ENCODE results near the gene HIGD1A. TPM values are rescaled to one million over a fixed set of nuclear protein-coding genes. Genes with fewer than 3 reads are reported as not detected.
A peak's percentile ranks its signal among the peaks of the same experiment; 100 is the strongest.

The HIGD1A gene
- 10 to 100 TPM; 14.6 to 34.9 (median 27.3) TPM for total RNA-seq
- polyA plus RNA-seq, result 10 to 100 TPM; 32.4 to 56.6 TPM

DNA sequence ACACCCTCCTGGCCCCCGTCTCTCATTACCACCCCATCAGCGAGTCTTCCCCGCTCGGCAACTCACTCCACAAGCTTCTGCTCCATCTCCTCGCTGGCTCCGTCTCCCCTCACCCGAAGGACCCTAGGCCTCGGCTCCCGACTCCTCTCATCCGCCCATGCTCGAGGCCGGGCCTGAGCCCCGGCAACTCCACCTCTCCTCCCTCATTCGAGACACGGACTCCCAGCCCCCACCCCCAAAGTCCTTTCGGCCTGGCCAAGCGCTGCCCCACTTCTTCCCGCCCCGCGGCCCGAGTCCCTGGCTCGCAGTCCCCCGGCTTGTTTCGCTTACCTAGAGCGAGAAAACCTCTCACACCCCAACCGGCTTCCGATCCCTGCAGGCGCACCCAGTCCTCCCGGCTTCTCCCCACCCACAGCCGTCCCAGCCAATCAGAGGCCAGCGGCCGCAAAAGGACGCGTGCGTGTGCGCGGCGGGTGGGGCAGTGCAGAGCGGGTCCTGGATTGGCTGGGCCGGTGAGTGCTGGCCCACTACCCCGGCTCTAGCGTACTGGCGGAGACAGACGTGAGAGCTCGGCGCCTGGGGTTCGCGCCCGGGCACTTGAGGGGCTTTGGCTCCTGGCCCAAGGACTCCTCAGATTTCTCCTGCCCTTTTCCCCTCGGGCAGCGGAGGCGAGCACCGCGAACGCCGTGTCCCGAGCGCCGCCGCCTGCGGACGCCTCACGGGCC, at the start of gene HIGD1A:
Gene HIGD1A, minus strand, starts transcription at position 385 of the 725 bp plus-strand sequence. CDS start 10,237 bp downstream, outside the sequence.
- Histone ChIP-seq H3K4me1 (peaks cover 10 to 34% (median 31%) of the 10 kb centered on the region in 3 donors), H3K36me3 (no peaks in the 10 kb centered on the region), H3K9me3 (no peaks in the 10 kb centered on the region), H3K4me3 (peak within 1 kb of the TSS; percentile 62 to 86 (median 78)), H3K27me3 (no peaks in the 10 kb centered on the region), H3K27ac (peak within 1 kb of the TSS; percentile 65 to 94 (median 86))
- TF ChIP-seq, protein P1, sequence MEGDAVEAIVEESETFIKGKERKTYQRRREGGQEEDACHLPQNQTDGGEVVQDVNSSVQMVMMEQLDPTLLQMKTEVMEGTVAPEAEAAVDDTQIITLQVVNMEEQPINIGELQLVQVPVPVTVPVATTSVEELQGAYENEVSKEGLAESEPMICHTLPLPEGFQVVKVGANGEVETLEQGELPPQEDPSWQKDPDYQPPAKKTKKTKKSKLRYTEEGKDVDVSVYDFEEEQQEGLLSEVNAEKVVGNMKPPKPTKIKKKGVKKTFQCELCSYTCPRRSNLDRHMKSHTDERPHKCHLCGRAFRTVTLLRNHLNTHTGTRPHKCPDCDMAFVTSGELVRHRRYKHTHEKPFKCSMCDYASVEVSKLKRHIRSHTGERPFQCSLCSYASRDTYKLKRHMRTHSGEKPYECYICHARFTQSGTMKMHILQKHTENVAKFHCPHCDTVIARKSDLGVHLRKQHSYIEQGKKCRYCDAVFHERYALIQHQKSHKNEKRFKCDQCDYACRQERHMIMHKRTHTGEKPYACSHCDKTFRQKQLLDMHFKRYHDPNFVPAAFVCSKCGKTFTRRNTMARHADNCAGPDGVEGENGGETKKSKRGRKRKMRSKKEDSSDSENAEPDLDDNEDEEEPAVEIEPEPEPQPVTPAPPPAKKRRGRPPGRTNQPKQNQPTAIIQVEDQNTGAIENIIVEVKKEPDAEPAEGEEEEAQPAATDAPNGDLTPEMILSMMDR (IDR thresholded peaks at IDR 0.05), result no peak
- ATAC-seq (peak; percentile 96 to 99 (median 98)), FAIRE-seq (peak; percentile 76), DNase-seq (peak; percentile 95 to 98 (median 96))
- 1% methylated on average over 63 of the region's 63 CpGs for WGBS, 2 donors
- intact Hi-C loops (cut with DNase I), result no loop called here

DNA sequence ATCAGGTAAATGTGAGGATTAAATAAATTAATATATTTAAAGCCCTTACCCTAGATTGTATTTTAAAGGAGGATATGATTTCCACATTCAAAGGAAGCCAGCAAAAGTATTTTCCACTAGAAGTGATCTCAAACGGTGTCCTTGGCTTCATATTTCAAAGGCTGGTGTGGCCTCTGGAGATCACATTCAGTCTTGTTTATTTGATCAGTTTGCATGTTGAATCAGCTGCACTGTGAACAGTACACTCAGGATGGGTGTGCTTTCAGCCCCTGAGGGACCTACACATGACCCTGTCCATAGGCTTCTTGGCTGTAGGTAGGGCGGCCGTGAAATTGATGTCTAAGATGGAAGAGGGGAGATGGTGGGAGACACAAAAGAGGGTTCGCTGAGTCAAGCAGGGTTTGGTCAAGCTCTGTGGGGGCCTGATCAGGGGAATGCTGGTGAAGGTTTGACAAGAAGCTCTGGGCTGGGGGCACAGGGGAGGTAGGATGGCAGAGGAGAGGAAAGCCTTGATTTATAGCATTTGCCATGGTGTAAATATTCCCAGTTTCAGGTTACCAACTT, 49.5 kb upstream of the HIGD1A start:
- DNase-seq (no peak), FAIRE-seq (no peak), ATAC-seq (peak in 3 of 4 donors; percentile 49 to 86 (median 83))
- no peaks in the 10 kb centered on the region for H3K4me1 ChIP-seq
- WGBS, 2 donors, result 71 to 79% methylated on average over 4 of the region's 4 CpGs
- no peak overlapping the region for H3K27ac ChIP-seq
- H3K4me3 ChIP-seq, result no peak overlapping the region
- TF ChIP-seq, protein P1 (IDR thresholded peaks at IDR 0.05), result no peak
- no peaks in the 10 kb centered on the region for H3K27me3 ChIP-seq
- H3K9me3 ChIP-seq, result no peaks in the 10 kb centered on the region
- intact Hi-C loops (cut with DNase I), result no loop called here
- H3K36me3 ChIP-seq, result no peaks in the 10 kb centered on the region

DNA sequence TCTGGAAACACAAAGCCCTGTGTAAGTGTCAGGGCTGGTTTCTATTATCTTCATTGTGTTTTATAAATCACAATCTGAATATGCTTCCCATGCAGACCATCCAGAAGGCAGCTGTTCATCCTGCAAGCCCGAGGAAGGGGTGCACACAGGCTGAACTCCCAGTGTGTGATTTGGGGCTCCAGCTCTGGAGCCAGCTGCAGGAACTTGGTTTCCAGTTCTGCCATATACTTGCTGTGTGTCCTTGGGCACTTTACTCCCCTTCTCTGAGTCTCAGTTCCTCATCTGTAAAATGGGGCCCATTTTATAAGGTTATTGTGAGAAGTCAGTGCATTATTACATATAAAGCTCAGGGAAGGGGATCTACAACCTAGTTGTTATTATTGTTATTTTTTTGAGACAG, 48.8 kb upstream of the HIGD1A start:
- FAIRE-seq, result no peak
- Histone ChIP-seq H3K27ac (no peak overlapping the region), H3K4me3 (no peak overlapping the region), H3K4me1 (no peaks in the 10 kb centered on the region), H3K9me3 (no peaks in the 10 kb centered on the region), H3K36me3 (no peaks in the 10 kb centered on the region), H3K27me3 (no peaks in the 10 kb centered on the region)
- no peak for ATAC-seq
- TF ChIP-seq, protein P1 (IDR thresholded peaks at IDR 0.05), result no peak
- 86 to 93% methylated on average over 1 of the region's 1 CpG for WGBS, 2 donors
- intact Hi-C loops (cut with DNase I), result no loop called here
- DNase-seq, result no peak

DNA sequence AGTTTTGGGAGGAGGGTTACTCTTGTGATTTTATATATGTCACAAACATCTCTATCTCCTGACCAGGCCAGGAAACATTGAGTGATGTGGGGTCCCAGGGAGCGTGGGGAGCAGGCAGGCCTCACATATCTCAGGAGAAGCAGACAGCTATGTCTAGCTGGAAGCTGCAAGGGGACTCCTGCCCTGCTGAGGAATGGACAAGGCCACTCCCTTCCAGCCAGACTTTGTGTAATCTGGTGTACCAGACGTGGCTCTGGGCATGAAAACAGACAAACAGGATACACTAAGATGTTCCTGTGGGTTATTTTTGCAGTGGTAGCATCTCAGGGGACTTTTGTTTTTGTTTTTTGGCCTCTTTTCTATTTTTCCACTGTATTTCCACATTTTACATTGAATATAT, 48.2 kb upstream of the HIGD1A start:
- intact Hi-C loops (cut with DNase I), result no loop called here
- FAIRE-seq (no peak), DNase-seq (no peak), ATAC-seq (peak in 2 of 4 donors; percentile 19 to 31)
- Histone ChIP-seq H3K4me3 (no peak overlapping the region), H3K27me3 (no peaks in the 10 kb centered on the region), H3K36me3 (no peaks in the 10 kb centered on the region), H3K4me1 (no peaks in the 10 kb centered on the region), H3K27ac (no peak overlapping the region), H3K9me3 (no peaks in the 10 kb centered on the region)
- TF ChIP-seq, protein P1 (IDR thresholded peaks at IDR 0.05), result no peak
- WGBS, 2 donors, result 56 to 62% methylated on average over 2 of the region's 2 CpGs
